Non-pigmented ciliary epithelial cell (primary cell): ENCODE data around the gene MRPL10.

Source experiments
- DNase-seq: peaks from one replicate; pipeline ENCODE4 v3.0.0-alpha.2; 2010; ENCODE audit warnings: low read depth

MRPL10 gene

DNA sequence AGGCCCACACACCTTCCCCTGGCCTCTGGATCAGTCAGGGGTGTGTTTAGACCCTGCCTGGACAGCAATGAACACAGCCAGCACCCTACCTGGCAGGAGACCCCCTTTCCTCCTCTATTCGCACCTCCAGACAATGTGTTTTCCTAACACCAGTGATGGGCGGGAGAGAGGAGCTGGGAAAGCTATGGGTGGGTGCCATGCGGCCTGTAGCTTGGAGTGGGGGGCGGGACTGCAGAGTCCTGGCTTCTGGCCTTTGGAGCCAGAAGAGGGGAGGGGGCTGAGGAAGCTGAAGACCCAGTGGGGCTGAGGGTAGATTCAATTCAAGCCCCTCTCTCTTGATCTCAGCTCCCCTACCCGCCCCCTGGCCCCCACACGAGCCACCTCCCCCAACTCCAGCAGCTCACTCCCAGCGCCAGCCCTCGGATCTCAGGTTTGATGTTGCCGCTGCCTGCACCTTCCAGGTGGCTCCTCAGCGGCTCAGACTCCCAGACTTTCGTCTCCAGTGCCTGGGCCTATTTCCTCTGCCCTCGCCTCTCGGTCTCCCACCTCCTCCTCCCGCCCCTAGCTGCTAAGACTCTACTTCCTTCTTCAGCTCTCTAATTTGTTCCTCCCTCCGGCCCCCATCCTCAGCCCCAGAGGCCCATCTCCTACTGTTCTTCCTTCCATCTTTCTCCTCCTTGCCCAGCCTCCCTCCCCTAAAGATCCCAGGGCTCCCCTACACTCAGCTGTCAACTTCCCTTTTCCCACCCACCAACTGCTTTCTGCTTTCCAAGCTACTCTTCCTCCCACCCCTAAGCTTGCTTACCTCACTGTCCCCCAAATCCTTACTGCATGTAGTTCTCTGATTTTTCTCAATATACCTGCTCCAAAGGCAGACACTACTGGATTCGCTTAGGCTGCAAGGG, 26.5 kb upstream of the MRPL10 start:
- no peak for DNase-seq

DNA sequence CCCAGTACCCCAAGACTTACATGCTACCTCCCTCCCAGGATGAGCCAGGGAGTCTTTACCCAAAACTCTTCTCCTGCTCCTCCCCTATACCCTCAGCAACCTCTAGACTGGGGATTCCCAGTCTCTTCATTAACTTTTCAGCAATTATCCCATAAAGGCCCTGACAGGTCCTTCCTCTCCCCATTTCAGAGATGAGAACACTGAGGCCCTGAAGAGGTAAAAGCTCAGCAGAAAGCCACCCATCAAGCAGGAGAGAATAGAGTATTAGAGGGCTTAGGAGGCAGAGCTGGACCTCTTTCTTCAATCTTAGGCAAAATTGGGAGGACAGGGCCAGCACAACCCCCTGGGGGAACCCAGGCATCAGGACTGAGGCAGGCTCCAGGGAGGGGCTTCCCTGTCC, 25.5 kb upstream of the MRPL10 start:
- no peak for DNase-seq

DNA sequence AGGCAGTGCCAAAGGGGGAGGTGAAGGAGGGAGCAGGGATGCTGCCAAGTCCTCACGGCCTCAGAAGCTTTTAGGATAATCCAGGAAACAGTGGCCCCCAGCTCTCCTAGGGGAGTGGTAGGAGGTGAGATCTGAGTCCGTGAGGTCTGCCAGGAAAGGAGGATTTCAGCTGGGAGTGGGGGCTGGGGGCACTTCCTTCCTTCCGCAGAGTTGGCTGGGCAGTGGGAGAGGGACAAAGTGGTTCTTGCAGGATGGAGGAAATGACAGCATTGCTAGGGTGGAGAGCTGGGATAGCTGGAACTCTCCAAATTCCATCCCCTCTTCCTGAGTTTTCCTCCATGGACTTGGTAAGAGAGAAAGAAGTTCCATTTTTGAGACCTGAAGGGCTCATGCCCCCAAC, 24.4 kb upstream of the MRPL10 start:
- DNase-seq: no peak

DNA sequence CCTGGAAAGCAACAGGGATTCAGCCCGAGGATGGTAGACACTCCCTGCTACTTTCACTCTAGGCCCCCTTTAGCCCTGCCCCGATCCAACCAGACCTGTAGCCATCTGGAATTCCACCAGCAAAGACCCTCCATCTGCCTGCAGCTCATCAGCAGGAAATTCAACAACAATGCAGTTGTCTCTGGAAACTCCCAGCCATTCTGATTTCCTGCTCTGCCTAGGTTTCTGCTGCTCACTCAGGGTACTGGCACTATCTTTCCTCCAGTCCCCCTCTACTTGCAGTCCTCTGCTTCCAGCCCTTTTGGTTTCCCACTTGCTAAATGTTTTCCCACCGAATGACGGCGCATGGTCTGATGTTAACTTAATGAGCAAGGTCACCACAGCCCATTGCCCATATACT, 22.3 kb upstream of the MRPL10 start:
- no peak for DNase-seq

DNA sequence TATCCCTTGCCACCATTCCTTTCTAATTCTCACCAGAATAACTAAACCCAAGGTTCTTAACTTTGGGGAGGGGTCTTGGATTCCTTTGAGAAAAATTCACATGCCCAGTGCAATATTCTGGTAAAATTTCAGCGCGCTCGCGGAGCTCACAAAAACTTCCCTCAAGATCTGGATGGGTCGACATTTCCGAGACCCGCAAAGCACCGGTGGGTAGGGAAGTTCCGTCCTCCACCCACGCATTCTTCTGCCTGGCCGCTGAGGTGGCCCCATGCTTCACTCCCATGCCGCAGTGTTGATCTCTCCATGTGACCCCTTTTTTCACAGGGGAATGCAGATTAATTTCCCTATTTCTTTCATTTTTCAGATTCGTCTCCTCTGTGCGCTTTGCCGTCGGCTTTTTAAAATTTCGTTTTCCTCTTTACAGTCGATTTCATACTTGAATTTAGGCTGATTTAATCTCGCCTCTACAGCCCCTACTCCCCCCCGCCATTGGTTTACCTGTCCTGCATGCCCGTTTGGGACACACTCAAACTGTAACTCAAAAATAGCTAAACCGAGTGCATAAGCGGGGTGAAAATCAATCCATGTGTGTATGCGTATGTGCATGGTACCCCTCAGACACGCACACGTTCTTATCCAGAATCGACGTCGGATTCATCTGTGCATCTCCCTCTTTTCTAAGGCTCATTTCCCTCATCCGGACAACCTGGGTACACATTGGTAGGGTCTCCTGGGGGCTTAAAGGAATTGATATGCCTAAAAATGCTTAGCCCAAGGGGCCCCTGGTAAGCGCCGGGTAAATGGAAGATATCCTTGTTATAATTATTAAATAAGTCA, 21.0 kb upstream of the MRPL10 start:
- DNase-seq: no peak

DNA sequence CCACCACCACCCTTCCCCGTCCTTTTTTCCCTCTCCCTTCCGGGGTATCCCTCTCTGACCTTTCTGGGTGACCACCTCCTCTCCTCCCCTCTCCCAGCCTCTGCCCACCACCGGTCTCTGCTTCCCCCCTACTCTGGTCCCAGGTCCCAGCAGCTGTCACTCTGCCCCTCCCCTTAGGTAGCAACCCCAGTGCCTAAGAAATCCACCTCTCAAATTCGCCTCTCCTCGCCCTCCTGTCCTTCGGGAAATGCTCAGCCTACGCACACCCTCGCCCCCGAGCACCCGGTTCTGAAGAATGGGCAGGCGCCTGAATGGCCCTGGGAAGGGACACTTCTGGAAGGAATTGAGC, 20.4 kb upstream of the MRPL10 start:
- DNase-seq: no peak

DNA sequence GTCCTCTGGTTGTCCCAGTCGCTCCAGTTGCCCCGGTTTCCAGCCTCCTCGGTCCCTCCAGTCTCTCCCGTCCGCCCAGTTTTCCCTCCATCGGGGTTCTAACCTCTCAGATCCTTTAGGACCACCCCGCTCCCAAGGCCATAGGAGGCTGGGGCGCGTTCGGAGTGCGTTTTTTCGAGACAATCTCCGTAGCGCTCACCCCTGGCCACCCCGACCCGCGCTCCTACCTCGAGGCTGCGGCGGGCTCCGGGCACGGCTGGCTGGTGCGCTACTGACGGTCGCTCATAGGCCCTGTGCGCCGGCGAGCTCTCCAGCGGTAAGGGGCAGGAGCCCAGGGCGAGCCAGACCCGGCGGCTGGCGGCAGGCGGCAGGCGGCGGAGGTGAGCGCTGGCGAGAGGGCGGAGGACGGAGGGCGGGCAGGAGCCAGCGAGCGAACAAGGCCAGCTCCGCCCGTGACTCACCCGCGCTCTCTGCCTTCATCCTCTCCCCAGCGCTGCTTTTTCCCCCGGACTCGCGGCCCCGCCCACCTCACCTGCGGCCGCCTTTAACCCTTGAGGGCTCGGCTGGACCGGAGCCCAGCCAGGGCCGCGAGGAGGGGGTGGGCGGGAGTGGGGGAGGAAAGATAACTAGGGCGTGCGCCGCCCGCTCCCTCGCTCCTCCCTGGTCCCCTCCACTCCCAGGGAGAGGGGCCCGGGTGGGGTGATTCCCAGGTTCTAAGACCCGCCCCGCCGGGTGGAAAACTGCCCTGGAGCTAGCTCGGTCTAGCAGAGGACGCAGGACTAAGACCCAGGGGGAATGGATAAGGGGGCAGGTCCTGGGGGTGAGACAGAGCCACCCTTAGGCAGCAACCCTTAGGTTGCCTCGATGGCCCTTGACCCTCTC, 19.6 kb upstream of the MRPL10 start, which contains the start of gene SP6:
TSS of gene SP6 (minus strand) at position 472 of the 882 bp plus-strand sequence. CDS start 2,734 bp downstream, outside the sequence.
- DNase-seq: no peak

DNA sequence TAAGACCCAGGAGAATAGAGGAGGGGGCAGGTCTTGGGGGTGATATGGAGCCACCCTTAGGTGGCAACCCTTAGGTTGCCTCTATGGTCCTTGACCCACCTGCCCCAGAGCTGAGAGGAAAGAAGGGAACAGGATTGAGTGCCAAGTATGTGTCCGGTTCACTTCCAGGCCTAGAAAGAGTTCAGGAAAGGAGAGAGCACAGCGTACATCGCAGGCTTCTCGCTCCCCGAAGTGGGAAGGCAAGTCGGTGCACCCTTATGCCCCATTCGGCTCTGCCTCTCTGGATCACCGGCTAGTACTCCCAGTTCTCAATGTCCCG, 19.0 kb upstream of the MRPL10 start:
- no peak for DNase-seq

DNA sequence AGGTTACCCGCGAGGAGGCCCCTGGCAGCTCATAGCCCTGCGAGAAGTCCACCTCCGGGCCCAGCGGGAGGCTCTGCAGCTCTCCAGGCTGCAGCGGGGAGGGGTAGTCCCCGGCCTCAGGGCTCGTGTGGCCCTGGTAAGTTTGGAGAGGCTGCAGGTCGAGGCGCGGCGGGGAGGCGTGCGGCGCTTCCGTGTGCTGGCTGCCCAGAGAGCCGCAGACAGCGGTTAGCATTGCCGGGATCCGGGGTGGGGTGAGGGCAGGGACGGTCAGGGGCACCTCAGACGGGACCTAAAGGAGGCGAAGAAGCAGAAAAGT, 16.8 kb upstream of the MRPL10 start:
- no peak for DNase-seq

DNA sequence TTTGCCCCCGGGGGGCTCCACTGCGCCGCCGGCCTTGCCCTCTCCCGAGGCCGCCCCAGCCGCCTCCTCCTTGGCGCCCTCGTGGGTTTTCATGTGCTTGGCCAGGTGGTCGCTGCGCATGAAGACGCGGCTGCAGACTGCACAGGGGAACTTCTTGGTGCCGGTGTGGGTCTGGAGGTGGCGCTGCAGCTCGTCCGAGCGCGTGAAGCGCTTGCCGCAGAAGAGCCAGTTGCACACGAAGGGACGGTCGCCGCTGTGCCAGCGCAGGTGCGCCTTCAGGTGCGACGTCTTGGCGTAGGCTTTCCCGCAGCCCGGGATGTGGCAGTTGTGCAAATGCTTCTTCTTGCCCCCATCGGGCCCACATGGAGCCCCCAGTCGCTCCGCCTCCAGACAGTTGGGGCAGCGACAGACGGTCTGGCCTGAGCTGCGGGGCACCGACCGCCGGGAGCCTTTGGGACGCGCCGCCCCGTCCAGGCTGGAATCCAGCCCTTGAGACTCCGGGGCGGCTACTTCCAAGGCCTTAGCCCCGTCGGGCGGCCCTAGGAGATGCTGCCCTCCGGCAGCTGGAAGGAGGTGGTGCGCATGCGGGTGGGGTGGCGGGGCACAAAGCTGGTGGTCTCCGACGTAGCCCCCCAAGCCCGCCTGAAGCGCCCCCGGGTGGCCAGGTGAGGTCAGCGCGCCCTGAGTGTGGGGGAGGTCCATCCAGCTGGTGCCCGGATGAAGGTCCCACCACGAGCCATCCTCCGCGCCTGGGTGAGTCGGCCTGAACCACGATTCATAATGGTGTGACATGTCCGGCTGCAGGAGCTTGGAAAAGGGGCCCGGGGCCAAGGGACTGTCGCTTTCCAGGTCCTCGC, 16.2 kb upstream of the MRPL10 start:
- DNase-seq: no peak

DNA sequence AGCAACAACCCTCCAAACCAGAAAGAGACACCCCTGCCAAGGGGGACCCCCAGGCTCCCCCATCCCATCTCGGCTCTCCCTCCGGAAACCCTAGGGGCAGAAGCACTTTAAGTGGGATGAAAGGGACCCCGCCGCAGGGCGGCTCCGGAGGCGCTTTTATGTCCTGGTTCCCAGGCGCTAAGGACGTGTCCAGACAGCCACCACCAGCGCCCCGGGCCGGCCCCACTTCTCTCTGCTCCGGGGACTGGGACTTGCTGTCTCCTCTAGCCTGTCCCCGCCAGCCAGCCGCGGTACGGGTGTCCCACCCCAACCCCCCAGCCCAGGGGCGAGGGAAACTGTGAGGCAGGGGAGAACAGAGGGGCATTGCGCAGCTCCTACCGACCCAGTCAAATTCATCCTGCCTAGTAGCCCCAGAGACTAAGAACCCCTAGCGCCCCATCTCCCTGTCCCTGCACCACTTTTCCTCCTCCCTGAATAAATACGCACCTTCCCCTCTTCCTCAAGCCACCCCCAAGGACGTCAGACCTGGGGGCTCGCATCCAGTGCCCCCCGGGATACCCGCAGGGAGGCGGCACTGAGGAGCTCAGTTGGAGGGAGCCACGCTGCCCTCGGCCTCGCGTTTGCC, 15.5 kb upstream of the MRPL10 start:
- DNase-seq: no peak

DNA sequence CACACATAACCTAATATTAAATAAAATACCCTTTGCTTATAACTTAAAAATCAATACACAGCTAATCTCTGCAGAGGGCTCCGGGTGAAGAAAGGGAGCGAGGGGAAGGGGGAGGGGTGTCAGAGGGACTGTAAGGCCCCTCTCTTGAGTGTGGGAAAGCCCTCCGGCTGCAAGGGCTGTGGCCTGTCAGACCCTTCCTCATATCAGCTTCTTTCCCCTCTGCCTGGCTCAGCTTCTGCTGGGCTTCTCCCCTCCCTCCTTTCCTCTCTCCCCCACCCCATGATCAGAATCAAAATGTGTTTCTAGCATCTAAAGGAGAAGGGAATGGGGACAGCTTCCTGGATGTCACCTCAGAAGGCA, 14.4 kb upstream of the MRPL10 start:
- no peak for DNase-seq

DNA sequence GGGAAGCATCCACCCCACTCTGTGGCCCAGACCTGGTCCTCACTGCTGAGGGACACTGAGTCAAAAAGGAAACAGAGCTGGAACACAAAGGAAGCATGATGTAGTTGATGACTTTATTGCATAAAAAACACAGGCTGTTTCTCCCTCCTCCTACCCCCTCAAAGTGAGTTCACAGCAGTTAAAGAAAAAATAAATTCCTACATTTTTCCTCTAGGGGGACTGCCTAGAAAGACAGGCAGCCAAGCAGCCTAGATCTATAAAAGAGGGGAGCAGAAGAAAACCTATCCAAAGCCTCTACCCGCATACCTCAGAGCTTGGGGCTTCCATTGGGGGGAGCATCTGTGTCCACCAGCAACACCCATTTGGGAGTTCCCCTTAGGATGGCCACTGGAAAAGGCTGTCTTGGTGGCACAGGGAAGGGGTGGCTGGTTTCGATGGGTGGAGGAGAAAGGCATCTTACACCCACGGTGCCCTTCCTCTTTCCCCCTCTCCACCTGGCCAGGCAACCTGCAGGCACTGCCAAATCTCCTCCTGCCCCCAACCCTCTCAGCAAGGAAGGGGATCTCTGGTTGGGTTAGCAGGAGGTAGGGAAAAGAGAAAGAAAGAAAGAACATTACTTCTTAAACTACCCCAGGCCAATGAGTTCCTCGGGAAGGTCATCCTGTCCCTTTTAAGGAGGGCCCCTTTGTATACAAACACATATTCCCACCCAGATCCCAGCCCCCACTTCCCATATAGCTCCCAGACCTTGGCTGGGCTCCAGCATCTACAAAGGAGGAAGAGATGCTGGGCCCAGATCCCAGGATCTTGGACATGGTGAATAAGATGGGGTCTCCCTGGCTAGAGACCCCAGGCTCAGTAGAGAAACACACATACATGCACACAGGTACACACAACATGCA, 13.7 kb upstream of the MRPL10 start:
- no peak for DNase-seq

DNA sequence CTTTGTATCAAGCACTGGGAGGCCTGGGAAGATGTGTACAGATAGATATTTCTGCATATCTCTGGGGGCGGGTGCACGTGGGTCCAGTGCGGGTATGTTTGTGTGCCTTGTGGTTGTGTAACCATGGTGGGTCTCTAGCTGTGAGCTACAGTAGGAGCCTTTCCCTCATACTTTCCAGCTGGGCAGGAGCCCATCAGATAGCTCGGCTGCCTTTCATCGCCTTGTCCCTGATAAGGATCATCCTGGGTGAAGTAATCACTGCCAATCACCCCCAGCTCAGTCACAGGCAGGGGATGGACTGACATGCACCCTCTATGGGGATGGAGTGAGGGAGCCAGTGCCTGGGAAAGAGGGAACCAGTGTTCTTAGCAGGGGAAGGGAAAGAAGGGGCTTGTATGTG, 12.9 kb upstream of the MRPL10 start:
- no peak for DNase-seq

DNA sequence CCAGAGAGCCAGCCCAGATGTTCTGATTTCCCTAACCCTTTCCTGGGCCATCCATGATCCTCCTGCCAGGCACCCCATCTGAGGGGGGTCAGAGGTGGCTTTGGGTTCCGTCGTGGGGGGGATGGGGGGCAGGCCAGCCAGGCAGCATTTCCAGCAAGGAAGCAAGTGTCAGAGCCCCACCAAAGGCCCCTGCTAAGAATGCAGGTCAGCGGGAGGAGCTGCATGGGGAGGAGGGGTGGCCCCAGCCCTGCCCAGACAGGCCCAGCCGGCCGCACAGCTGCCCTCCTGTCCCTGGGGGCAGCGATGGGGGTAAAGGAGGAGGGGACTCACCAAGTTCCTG, 12.0 kb upstream of the MRPL10 start:
- DNase-seq: no peak

DNA sequence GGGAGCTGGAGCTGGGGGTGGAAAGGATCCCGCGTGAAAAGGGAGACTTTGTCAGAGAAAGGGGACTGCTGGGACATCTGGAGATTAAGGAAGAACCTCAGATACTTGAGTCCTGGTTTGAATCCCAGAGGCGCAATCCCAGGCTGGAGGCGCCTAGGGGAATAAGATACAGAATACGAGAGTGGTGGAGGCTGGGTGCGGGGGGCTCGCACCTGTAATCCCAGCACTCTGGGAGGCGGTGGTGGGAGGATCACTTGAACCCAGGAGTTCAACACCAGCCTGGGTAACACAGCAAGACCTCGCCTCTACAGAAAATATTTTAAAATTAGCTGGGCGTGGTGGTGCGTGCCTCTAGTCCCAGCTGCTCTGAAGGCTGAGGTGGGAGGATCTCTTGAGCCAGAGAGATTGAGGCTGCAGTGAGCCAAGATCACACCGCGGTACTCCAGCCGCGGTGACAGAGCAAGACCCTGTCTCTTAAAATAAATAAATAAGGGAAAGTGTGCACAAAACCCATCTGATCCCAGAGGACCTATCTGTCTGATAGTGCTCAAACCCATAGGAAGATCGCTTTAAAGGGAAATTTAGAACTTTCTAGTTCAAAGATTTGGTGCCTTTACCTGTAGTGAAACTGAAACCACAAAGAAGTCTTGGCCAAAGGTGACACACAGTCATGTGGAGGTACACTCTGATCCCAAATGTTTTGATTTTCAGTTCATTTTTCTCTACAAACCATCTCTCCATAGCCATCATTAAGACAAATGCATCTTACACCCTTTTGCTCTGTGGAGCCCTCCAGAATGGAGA, 10.3 kb upstream of the MRPL10 start:
- no peak for DNase-seq

DNA sequence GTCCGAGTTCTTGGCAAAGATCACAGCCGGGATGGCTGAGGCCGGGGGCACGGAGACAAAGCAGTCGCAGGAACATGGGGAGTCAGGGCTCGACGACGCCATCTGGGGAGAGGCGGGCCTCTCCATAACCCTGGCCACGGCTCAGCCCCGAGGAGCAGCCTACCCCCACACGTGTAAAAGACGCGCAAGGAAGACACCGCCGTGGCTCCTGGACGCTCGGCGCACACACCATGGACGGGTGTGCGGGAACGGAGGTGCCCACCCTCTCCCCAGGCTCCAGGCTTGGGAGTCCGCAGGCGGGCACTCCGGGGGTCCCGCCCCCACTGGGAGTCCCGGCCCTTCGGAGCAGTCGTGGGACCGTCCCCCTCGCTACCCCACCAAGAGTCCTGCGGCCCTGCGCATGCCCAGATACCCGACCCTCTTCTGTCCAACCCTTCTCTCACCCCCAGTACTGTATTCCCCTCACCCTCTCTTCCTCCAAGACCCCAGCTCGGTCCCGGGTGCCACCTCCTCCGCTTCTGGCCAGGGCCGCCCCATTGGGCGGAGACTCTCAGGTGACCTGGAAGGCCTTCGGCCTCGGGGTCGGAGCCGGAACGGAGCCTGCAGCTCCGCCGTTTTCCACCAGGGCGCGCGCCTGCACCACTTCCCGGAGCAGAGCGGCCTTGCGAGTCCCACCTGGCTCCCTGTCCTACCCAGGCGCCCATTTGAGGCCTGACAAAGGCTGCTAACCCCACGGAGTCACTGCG, 9.6 kb upstream of the MRPL10 start, which contains the start of gene SCRN2:
TSS of gene SCRN2 (minus strand) at position 532 of the 746 bp plus-strand sequence. CDS start at position 102, 430 bp downstream.
- DNase-seq: no peak

DNA sequence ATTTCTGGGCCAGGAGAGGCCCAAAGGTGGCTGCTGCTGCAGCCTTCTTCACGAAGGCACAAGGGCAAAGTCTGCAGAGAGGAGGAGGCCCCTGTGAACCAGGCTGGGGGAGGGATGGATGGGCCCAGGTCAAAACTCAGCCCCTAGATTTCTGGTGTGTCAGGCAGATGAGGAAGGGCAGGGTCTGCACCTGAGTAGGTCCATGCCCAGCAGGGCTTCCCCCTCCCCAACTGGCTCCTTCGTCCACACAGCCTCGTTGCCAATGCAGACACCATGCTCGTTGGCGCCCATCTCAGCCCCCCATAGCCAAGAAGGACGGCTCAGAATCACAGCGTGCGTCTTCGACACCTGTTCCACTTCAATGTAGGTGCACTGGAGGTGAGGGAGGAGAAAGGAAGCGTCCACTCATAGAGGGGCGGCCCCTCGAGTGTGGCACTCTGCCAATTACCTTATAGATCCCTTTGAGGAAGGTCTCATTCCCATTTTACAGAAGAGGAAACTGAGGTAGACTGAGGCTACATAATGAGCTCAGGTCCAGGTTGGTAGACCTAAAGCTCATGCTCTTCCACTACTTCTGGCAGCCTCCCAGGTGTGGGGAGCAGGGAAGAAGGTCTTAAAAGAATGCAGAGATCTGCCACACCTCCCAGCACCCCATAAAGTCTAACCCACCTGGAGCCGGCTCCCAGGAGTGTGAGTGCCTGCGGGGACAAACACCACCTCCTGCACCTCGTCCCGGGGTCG, 8.8 kb upstream of the MRPL10 start:
- no peak for DNase-seq
